ENCODE results near the gene NFXL1.

NFXL1 gene

DNA sequence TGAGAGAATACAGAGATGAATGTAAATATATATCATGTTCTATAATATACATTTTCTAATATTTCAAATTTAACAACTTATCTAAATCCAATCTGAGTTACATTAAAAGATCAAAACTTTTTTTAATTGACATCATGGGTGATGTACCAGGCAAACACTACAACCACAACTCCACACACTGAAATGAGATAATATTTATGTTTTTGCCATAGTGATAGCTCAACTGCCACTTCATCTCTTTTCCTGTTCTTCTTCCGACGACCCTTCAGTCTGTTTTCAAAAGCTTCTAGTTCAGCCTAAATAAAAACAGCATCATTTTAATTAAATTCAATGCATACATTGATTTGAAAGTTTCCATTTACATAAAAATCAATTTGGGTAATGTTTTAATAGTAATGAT is 66.3 kb downstream of the NFXL1 start:
- H3K36me3 ChIP-seq (ENCODE audit: control insufficient read depth, low read depth, low read length) = peaks cover 37% of the 10 kb centered on the region
- no peak overlapping the region for H3K27ac ChIP-seq (ENCODE audit: low read length)
- no peak overlapping the region for H3K4me3 ChIP-seq (ENCODE audit: low read length)
- H3K9ac ChIP-seq (ENCODE audit: low read length) = no peak overlapping the region
- no peaks in the 10 kb centered on the region for H3K27me3 ChIP-seq (ENCODE audit: control insufficient read depth, insufficient read depth, low read length)
- H3K9me3 ChIP-seq (ENCODE audit: control insufficient read depth, low read depth, low read length) = no peaks in the 10 kb centered on the region
- no peaks in the 10 kb centered on the region for H3K4me1 ChIP-seq (ENCODE audit: control insufficient read depth, low read depth, low read length)

DNA sequence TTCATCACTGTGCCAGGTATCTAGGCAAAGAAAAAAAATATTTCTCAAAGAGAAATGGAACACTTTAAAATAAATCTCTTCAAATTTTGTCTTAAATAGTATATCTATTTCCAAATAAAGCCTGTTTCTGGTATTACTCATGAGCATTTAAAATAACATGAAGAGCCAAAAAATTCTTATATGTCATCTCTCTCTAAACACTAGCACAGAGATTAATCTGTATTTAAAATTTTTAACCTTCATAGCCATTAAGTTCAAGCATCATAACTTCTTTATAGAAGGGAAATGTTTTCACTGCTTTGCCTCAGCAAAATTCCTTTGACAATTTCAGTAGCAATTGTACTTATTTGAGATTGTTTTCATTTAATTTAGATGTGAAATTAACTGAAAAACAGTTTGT is 71.4 kb downstream of the NFXL1 start:
- H3K27ac ChIP-seq (ENCODE audit: low read length) = no peak overlapping the region
- H3K36me3 ChIP-seq (ENCODE audit: control insufficient read depth, low read depth, low read length) = peaks cover 16% of the 10 kb centered on the region
- peaks cover 11% of the 10 kb centered on the region for H3K27me3 ChIP-seq (ENCODE audit: control insufficient read depth, insufficient read depth, low read length)
- no peaks in the 10 kb centered on the region for H3K9me3 ChIP-seq (ENCODE audit: control insufficient read depth, low read depth, low read length)
- no peak overlapping the region for H3K4me3 ChIP-seq (ENCODE audit: low read length)
- peaks cover 7% of the 10 kb centered on the region for H3K4me1 ChIP-seq (ENCODE audit: control insufficient read depth, low read depth, low read length)
- H3K9ac ChIP-seq (ENCODE audit: low read length) = no peak overlapping the region

DNA sequence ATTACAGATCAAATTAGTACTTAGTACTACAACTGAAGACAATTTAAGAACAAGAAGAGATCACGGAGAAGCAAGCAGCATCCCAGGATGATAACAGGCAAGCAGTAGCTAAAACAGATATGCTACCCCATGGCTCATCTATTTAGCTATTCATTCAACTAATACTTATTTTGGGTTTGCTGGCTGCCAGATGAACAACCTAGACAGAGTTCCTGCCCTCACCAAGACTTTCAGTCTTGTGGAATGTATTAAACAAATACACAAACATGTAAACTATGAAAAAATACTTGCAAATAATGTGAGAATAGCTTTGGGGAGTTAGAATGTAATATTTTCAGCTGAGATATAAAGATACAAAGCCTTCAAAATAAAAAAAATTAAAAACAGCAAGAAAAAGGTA is 74.1 kb downstream of the NFXL1 start:
- Histone ChIP-seq H3K4me1 (ENCODE audit: control insufficient read depth, low read depth, low read length) (peaks cover 16% of the 10 kb centered on the region), H3K4me3 (ENCODE audit: low read length) (no peak overlapping the region), H3K36me3 (ENCODE audit: control insufficient read depth, low read depth, low read length) (peaks cover 9% of the 10 kb centered on the region), H3K27me3 (ENCODE audit: control insufficient read depth, insufficient read depth, low read length) (peaks cover 27% of the 10 kb centered on the region), H3K9ac (ENCODE audit: low read length) (no peak overlapping the region), H3K27ac (ENCODE audit: low read length) (no peak overlapping the region), H3K9me3 (ENCODE audit: control insufficient read depth, low read depth, low read length) (no peaks in the 10 kb centered on the region)

DNA sequence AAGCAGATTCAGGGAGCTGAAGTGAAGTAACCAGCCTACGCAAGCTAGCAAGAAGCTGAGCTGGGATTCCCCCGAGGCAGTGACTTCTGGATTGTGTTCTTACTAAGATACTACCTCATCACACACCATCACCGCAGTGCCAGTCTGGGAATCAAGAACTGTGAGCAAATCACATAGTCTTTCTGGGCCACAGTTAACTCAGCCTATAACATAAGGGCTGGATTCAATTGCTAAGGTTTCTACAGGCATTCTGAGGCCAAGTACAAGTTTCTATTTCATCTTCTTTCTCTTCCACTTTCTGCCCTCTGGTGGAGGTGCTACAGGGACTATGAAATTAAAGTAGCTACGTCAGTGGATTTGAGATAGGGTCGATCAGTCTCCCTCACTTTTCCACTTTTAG is 75.1 kb downstream of the NFXL1 start:
- peaks cover 9% of the 10 kb centered on the region for H3K36me3 ChIP-seq (ENCODE audit: control insufficient read depth, low read depth, low read length)
- no peak overlapping the region for H3K27ac ChIP-seq (ENCODE audit: low read length)
- H3K27me3 ChIP-seq (ENCODE audit: control insufficient read depth, insufficient read depth, low read length) = peaks cover 27% of the 10 kb centered on the region
- H3K4me1 ChIP-seq (ENCODE audit: control insufficient read depth, low read depth, low read length) = peaks cover 19% of the 10 kb centered on the region
- H3K9me3 ChIP-seq (ENCODE audit: control insufficient read depth, low read depth, low read length) = no peaks in the 10 kb centered on the region
- H3K9ac ChIP-seq (ENCODE audit: low read length) = no peak overlapping the region
- H3K4me3 ChIP-seq (ENCODE audit: low read length) = no peak overlapping the region

DNA sequence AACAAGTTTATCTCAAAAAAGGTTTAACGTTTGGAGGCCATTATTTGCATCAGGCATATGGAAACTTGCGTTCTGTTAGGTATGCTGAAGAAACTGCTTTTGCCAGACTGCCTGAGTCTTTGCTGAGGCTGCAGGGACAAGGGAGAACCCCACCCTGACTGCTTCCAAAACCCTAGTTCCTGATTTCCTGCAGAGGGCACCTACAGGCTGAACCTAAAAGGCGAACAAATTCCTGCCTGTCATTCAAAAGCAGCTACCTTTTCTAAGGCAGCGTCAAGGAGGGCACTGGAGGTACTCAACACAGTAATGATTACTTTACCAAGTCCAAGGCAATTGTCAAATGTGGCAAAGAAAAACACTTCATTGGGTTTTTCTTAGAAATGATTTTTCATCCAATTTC is 75.9 kb downstream of the NFXL1 start:
- Histone ChIP-seq H3K36me3 (ENCODE audit: control insufficient read depth, low read depth, low read length) (peaks cover under 1% of the 10 kb centered on the region), H3K9ac (ENCODE audit: low read length) (no peak overlapping the region), H3K4me3 (ENCODE audit: low read length) (peak overlapping the region; percentile 56), H3K9me3 (ENCODE audit: control insufficient read depth, low read depth, low read length) (no peaks in the 10 kb centered on the region), H3K27me3 (ENCODE audit: control insufficient read depth, insufficient read depth, low read length) (peaks cover 27% of the 10 kb centered on the region), H3K27ac (ENCODE audit: low read length) (no peak overlapping the region), H3K4me1 (ENCODE audit: control insufficient read depth, low read depth, low read length) (peaks cover 19% of the 10 kb centered on the region)

DNA sequence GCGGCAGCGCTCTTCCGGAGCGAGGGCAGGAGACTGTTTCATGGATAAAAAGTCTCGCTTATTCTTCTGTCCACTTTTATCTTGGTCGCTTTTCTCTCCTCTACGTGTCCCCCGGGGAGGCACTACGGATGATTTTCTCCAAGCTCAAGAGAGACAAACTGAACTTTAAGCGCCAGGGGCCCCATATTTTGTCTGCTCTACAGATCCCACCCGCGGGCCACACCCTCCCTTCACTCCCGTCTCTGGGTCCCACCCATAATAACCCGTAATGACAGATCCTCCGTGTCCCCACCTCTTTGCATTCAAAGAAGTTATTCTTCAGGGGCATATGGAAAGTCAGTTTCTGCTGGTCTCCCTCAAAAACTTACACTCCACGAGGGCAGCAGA is 76.5 kb downstream of the NFXL1 start, which contains the start of gene CORIN:
CORIN (minus strand) TSS at position 160 of the 387 bp plus-strand sequence; CDS start at position 42, 118 bp downstream.
- no peak within 1 kb of the TSS for H3K9ac ChIP-seq (ENCODE audit: low read length)
- peaks cover 27% of the 10 kb centered on the region for H3K27me3 ChIP-seq (ENCODE audit: control insufficient read depth, insufficient read depth, low read length)
- no peak within 1 kb of the TSS for H3K27ac ChIP-seq (ENCODE audit: low read length)
- no peaks in the 10 kb centered on the region for H3K36me3 ChIP-seq (ENCODE audit: control insufficient read depth, low read depth, low read length)
- H3K9me3 ChIP-seq (ENCODE audit: control insufficient read depth, low read depth, low read length) = no peaks in the 10 kb centered on the region
- H3K4me3 ChIP-seq (ENCODE audit: low read length) = peak within 1 kb of the TSS; percentile 56
- H3K4me1 ChIP-seq (ENCODE audit: control insufficient read depth, low read depth, low read length) = peaks cover 19% of the 10 kb centered on the region

DNA sequence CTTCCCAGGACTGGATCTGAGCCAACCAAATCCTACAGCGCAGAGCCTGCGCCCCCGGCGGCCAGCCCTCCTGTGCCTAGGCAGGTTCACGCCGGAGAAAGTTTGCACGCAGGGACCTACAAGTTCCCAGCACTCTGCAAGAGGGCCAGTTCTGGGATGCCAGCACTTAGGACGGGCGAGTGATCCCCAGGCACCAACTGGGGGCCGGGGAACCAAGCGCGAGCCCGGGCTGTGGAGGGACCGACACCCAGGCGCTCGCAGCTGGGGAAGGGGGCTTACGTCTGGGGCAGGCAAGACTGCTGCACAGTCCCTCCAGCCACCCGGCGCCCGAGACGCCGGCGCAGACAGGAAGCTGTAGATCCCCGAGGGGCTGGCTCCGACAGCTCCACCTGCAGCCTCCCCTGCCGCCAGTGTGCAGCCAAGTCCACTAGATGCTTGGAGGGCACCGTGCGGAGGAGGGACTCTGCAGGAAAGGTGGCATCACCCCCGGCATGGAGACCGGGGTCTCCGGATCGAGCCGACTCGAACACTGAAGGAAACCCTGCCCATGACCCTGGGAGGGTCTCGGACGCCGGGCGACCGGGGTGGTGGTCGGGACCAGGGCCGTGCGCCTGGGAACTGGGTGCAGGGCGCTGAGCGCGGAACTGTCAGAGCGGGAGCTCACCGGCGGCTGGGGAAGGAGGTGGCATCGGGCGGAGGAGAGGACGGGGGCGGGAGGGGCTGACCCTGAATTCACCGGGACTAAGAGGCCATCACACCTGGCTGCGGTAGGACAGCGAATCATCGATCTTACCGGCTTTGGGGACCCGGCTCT is 77.1 kb downstream of the NFXL1 start:
- H3K36me3 ChIP-seq (ENCODE audit: control insufficient read depth, low read depth, low read length) = no peaks in the 10 kb centered on the region
- peaks cover 27% of the 10 kb centered on the region for H3K27me3 ChIP-seq (ENCODE audit: control insufficient read depth, insufficient read depth, low read length)
- peaks cover 19% of the 10 kb centered on the region for H3K4me1 ChIP-seq (ENCODE audit: control insufficient read depth, low read depth, low read length)
- peak overlapping the region; percentile 56 for H3K4me3 ChIP-seq (ENCODE audit: low read length)
- H3K9ac ChIP-seq (ENCODE audit: low read length) = no peak overlapping the region
- H3K27ac ChIP-seq (ENCODE audit: low read length) = no peak overlapping the region
- H3K9me3 ChIP-seq (ENCODE audit: control insufficient read depth, low read depth, low read length) = no peaks in the 10 kb centered on the region

DNA sequence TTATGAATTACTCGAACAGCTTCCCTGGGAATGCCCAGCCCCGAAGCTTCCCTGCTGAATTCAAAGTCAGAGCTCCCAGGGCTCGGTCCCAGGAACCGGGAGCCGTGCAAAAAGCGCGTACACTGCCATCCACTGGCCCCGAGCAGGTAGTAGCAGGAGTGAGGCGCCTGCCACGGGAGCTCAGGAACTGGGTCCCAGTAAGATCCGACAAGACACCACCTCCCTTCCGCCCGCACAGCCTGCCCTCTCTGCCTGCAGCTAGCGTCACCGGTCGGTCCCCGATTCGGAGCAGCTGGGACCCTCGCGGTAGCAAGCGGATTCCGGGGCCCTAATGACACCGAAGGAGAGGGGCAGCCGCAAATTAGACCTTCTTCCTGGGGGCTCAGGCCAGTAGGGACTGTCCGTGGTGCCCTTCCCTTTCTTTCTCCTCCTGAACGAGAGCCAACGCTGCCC is 77.7 kb downstream of the NFXL1 start:
- Histone ChIP-seq H3K36me3 (ENCODE audit: control insufficient read depth, low read depth, low read length) (no peaks in the 10 kb centered on the region), H3K27me3 (ENCODE audit: control insufficient read depth, insufficient read depth, low read length) (peaks cover 27% of the 10 kb centered on the region), H3K27ac (ENCODE audit: low read length) (no peak overlapping the region), H3K4me1 (ENCODE audit: control insufficient read depth, low read depth, low read length) (peaks cover 19% of the 10 kb centered on the region), H3K4me3 (ENCODE audit: low read length) (peak overlapping the region; percentile 56), H3K9ac (ENCODE audit: low read length) (no peak overlapping the region), H3K9me3 (ENCODE audit: control insufficient read depth, low read depth, low read length) (no peaks in the 10 kb centered on the region)

DNA sequence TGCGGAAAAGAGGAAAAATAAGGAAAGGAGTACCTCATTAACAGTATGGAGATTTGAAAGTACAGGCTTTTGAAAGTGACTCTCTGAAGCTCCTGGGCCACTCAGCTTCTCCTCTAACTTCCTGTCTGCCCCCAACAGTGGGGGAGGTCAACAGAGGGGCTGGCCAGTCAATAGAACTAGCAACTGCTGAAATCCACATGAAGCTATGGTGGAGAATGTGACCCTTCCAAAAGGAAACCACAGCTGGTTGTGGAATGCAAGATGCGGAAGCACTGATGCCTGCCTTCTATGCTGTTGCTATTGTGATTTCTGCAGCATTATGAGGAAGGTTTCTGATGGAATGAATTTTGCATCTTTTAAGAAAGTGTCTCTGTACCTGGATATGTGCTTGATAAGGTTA is 78.9 kb downstream of the NFXL1 start:
- Histone ChIP-seq H3K27me3 (ENCODE audit: control insufficient read depth, insufficient read depth, low read length) (peaks cover 27% of the 10 kb centered on the region), H3K36me3 (ENCODE audit: control insufficient read depth, low read depth, low read length) (no peaks in the 10 kb centered on the region), H3K9ac (ENCODE audit: low read length) (no peak overlapping the region), H3K9me3 (ENCODE audit: control insufficient read depth, low read depth, low read length) (no peaks in the 10 kb centered on the region), H3K27ac (ENCODE audit: low read length) (no peak overlapping the region), H3K4me1 (ENCODE audit: control insufficient read depth, low read depth, low read length) (peaks cover 19% of the 10 kb centered on the region), H3K4me3 (ENCODE audit: low read length) (no peak overlapping the region)

DNA sequence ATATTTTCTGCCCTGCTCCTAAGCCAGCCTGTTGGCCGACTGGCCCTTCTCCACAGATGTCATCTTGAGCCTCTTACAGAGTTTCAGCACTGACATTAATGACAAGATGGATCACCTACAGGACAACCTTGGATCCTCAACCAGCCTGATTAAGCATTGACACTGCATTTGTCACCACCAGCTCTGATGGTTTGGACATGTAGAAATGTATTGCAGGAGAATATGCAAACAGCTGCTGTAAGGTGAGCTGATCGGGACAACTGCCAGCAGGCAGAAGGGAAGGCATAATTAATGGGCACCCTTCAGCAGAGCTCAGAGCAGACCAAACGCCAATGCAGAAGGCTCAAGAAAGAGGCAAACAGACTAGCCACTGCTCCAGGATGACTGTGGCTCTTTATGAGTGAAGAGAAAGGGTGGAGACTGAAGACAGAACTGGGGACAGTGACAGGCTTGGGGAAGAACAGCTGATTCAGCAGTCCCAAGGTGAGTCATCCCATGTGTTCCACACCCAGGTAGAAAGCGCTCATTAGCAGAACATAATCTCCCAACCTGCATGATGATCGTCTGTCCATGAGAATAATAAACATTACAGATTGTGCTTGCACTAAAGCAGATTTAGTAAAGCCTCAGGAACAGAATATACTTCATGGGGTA is 83.2 kb downstream of the NFXL1 start:
- H3K4me3 ChIP-seq (ENCODE audit: low read length) = no peak overlapping the region
- H3K9me3 ChIP-seq (ENCODE audit: control insufficient read depth, low read depth, low read length) = no peaks in the 10 kb centered on the region
- H3K27ac ChIP-seq (ENCODE audit: low read length) = no peak overlapping the region
- no peak overlapping the region for H3K9ac ChIP-seq (ENCODE audit: low read length)
- peaks cover 6% of the 10 kb centered on the region for H3K27me3 ChIP-seq (ENCODE audit: control insufficient read depth, insufficient read depth, low read length)
- H3K36me3 ChIP-seq (ENCODE audit: control insufficient read depth, low read depth, low read length) = no peaks in the 10 kb centered on the region
- H3K4me1 ChIP-seq (ENCODE audit: control insufficient read depth, low read depth, low read length) = peaks cover 11% of the 10 kb centered on the region

DNA sequence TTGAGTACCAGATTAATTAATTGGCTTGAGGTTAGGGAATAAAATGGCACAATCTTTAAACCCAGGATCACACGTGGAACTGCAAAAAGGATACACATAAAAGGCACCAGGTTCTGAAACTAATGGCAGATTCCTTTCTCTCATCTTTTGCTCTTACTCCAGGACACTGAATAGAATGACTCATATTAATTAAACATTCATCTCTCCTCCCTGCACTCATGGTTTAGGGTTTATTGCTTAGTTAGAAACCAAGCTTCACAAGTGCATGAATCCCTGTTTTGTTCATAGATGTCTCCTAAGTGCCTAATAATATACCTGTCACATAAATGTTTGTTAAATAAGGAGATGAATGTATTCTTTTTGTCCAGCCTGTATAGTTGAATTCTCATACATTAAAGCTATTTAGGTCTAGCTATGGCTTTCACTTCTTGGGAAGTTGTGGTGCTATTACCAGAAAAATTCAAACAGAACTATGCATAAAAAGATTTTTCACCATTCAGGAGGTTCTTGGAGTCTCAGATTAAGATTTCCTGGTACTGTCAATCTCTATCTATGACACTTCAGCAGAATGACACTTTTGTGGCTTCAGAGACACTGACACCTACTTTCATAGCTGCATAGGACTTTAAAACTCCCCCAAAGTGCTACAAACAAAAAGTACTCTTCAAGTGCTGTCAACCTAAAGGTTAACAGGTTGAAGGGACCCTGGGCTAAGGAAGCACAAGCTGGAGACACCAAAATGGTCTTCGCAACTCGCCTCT is 83.9 kb downstream of the NFXL1 start:
- H3K36me3 ChIP-seq (ENCODE audit: control insufficient read depth, low read depth, low read length) = no peaks in the 10 kb centered on the region
- H3K27me3 ChIP-seq (ENCODE audit: control insufficient read depth, insufficient read depth, low read length) = no peaks in the 10 kb centered on the region
- no peak overlapping the region for H3K4me3 ChIP-seq (ENCODE audit: low read length)
- no peak overlapping the region for H3K9ac ChIP-seq (ENCODE audit: low read length)
- peaks cover 4% of the 10 kb centered on the region for H3K4me1 ChIP-seq (ENCODE audit: control insufficient read depth, low read depth, low read length)
- no peak overlapping the region for H3K27ac ChIP-seq (ENCODE audit: low read length)
- no peaks in the 10 kb centered on the region for H3K9me3 ChIP-seq (ENCODE audit: control insufficient read depth, low read depth, low read length)
